Omental fat pad (tissue), 4 donors: ENCODE data around the gene PTH2. TPM values are rescaled to one million over a fixed set of nuclear protein-coding genes. Genes with fewer than 3 reads are reported as not detected.
"Not testable (repeated sequence)": the region's sequence is repeated elsewhere in the genome, so short reads cannot be mapped to it uniquely, and the experiment has no call there.

Source experiments
- ATAC-seq: fragments of 150-250 bp; one replicate; pipeline ENCODE4 v1.9.1; 2016; ENCODE audit warnings: mild to moderate bottlenecking, moderate library complexity; ENCODE audit not compliant: low FRiP score
- DNase-seq: peaks from one replicate; pipeline ENCODE4 v3.0.0-alpha.2; 2019; ENCODE audit warnings: low spot score
- CTCF ChIP-seq, 3 donors: fragments of 450-650 bp; IDR thresholded peaks; one replicate each; pipeline ENCODE4 v1.5.1; 2016 to 2017; ENCODE audit warnings: antibody characterized with exemption in 3 of 3, mild to moderate bottlenecking in 3 of 3, moderate library complexity in 2 of 3
- total RNA-seq, 4 donors: library from RNA; depleted of rRNA; stranded (reverse); fragments of >200 nt; gene quantifications; one replicate each; pipeline ENCODE4 v1.1.0, GENCODE V29; 2016

Gene PTH2
- total RNA-seq, 4 donors from 2014 or later = not detected

GRCh38 chr19:49448432-49448786, 25.2 kb upstream of the PTH2 start:
- TF ChIP-seq CTCF (IDR thresholded peaks at IDR 0.05) = no peak
- DNase-seq = no peak
- ATAC-seq = no peak

- TF ChIP-seq CTCF (IDR thresholded peaks at IDR 0.05) = no peak
- ATAC-seq (no peak), DNase-seq (no peak)
Observed at GRCh38 chr19:49447485-49448431, 24.5 kb upstream of the PTH2 start.

GRCh38 chr19:49445997-49446396, 22.8 kb upstream of the PTH2 start:
- ATAC-seq (no peak), DNase-seq (no peak)
- no peak for TF ChIP-seq CTCF (IDR thresholded peaks at IDR 0.05)

- not testable (repeated sequence) for DNase-seq, ATAC-seq
Observed at GRCh38 chr19:49444100-49444700, 21.0 kb upstream of the PTH2 start.

- DNase-seq (peak; percentile 84), ATAC-seq (peak; percentile 90)
- TF ChIP-seq CTCF (IDR thresholded peaks at IDR 0.05) = peak in 2 of 3 donors; percentile 8 to 47
Observed at GRCh38 chr19:49443366-49444099, 20.3 kb upstream of the PTH2 start.

- TF ChIP-seq CTCF (IDR thresholded peaks at IDR 0.05) = no peak
- DNase-seq = peak; percentile 87
- peak; percentile 86 for ATAC-seq
Observed at GRCh38 chr19:49442771-49443365, 19.6 kb upstream of the PTH2 start.

GRCh38 chr19:49442354-49442753, 19.1 kb upstream of the PTH2 start:
- no peak for TF ChIP-seq CTCF (IDR thresholded peaks at IDR 0.05)
- ATAC-seq (peak; percentile 24), DNase-seq (no peak)
